ENCODE results near the gene MDN1. TPM values are rescaled to one million over a fixed set of nuclear protein-coding genes. Genes with fewer than 3 reads are reported as not detected.

The MDN1 gene
- total RNA-seq, 4 donors from 2014 or later: 13.5 to 22.0 (median 17.0) TPM

DNA sequence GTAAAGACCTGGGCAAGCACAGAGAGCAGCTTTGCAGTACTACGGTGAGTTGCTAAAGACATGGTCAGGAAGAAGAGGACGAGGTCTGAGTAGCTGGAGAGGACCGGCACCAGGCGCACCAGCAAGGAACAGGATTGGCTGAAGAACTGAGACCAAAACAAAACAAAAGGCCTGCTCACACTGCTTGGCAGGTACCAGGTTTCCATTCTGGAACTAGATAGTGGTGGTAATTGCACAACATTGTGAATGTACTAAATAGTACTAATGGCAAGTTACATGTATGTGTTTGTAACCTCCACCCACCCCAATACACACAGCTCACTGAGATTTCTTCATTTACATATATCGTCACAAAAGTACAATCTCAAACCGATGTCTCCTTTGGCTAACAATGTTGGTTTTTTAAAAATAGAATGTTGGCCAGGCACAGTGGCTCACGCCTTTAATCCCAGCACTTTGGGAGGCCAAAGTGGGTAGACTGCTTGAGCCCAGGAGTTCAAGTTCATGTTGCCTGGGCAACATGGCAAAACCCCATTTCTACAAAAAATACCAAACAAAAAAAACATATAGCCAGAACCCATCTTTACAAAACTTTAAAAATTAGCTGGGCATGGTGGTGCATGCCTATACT lies 148.5 kb downstream of the MDN1 start:
- ATAC-seq (peak; percentile 85 to 86), DNase-seq (peak; percentile 41 to 51)
- Histone ChIP-seq H3K4me3 (no peak overlapping the region), H3K27ac (peak overlapping the region; percentile 67 to 81 (median 74)), H3K27me3 (no peaks in the 10 kb centered on the region), H3K36me3 (peaks cover 0 to 54% of the 10 kb centered on the region in 2 donors), H3K4me1 (peaks cover 33 to 38% of the 10 kb centered on the region in 2 donors), H3K9me3 (no peaks in the 10 kb centered on the region)
- TF ChIP-seq CTCF (IDR thresholded peaks at IDR 0.05 in 4 of 5, conservative IDR thresholded peaks at IDR 0.05 in 1 of 5) (no peak), POLR2A (IDR thresholded peaks at IDR 0.05) (no peak)
- intact Hi-C loops (cut with DNase I; ENCODE audit: low total_unique reads) (no loop called here), in situ Hi-C loops (cut with MboI; ENCODE audit: low sequenced_read_pairs in 4 of 4) (no loop called here)

DNA sequence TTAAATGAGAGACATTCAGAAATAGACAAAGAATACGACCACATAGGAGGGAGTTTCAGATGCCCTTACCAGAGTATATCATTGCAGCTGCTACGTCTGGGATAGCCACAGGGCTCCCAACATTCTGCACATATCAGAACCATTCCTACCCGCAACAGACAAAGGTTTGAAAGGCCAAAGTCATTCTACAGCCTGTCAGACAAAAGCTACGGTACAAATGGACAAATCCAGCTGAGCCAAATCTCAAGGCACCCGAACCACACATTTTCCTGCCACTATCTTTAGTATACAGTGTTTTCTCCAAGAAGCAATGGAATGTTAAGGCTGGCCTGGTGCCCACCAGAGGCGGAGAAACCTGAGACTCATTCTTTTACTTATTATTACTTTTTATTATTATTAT lies 150.6 kb downstream of the MDN1 start:
- ATAC-seq (no peak), DNase-seq (no peak)
- intact Hi-C loops (cut with DNase I; ENCODE audit: low total_unique reads) (no loop called here), in situ Hi-C loops (cut with MboI; ENCODE audit: low sequenced_read_pairs in 4 of 4) (no loop called here)
- TF ChIP-seq POLR2A (IDR thresholded peaks at IDR 0.05) (no peak), CTCF (IDR thresholded peaks at IDR 0.05 in 4 of 5, conservative IDR thresholded peaks at IDR 0.05 in 1 of 5) (no peak)
- Histone ChIP-seq H3K9me3 (no peaks in the 10 kb centered on the region), H3K27me3 (no peaks in the 10 kb centered on the region), H3K4me3 (no peak overlapping the region), H3K4me1 (peaks cover 20 to 27% of the 10 kb centered on the region in 2 donors), H3K27ac (peak overlapping the region; percentile 39 to 81 (median 74)), H3K36me3 (peaks cover 0 to 54% of the 10 kb centered on the region in 2 donors)

- no peak for TF ChIP-seq POLR2A (IDR thresholded peaks at IDR 0.05)
- TF ChIP-seq CTCF (IDR thresholded peaks at IDR 0.05 in 4 of 5, conservative IDR thresholded peaks at IDR 0.05 in 1 of 5): no peak
- peak overlapping the region in 3 of 4 donors; percentile 39 to 81 (median 75) for H3K27ac ChIP-seq
- H3K36me3 ChIP-seq: peaks cover 0 to 56% of the 10 kb centered on the region in 2 donors
- ATAC-seq (no peak), DNase-seq (no peak)
- intact Hi-C loops (cut with DNase I; ENCODE audit: low total_unique reads) (no loop called here), in situ Hi-C loops (cut with MboI; ENCODE audit: low sequenced_read_pairs in 4 of 4) (no loop called here)
- peaks cover 20 to 27% of the 10 kb centered on the region in 2 donors for H3K4me1 ChIP-seq
- no peak overlapping the region for H3K4me3 ChIP-seq
- H3K9me3 ChIP-seq: no peaks in the 10 kb centered on the region
- no peaks in the 10 kb centered on the region for H3K27me3 ChIP-seq
Observed at GRCh38 chr6:89667872-89668556, 151.6 kb downstream of the MDN1 start.

DNA sequence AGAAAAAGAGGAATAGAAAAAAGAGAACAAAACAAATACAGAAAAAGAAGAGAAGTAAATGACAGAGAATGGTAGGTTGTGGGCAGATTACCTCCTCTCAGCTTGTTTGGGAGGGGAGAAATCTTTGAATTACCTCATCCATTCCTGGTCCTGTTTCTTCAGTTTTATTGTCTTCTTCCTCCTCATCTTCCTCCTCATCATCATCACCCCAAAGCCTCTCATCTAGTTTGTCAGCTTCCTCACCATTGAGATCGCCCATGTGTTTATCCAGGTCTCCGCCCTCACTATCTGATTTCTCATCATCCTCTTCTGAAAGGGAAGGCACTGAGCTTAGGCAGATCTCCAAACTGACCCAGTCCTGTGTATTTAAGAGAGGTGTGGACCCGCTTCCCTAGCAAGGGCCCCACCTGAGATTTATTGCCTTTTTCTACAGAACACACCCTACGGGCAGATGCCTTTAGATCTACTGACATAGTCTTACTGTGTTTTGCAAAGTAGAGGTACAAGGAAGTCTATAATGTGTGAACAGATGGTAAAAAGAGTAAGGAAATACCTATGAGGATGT lies 156.9 kb downstream of the MDN1 start:
- Histone ChIP-seq H3K9me3 (no peaks in the 10 kb centered on the region), H3K36me3 (peaks cover 0 to 59% of the 10 kb centered on the region in 2 donors), H3K27ac (peak overlapping the region; percentile 76 to 94 (median 86)), H3K4me3 (no peak overlapping the region), H3K27me3 (no peaks in the 10 kb centered on the region), H3K4me1 (peaks cover 21 to 33% of the 10 kb centered on the region in 2 donors)
- ATAC-seq (no peak), DNase-seq (no peak)
- in situ Hi-C loops (cut with MboI; ENCODE audit: low sequenced_read_pairs in 4 of 4): no loop called here
- no peak for TF ChIP-seq POLR2A (IDR thresholded peaks at IDR 0.05)
- TF ChIP-seq CTCF (IDR thresholded peaks at IDR 0.05 in 4 of 5, conservative IDR thresholded peaks at IDR 0.05 in 1 of 5): no peak
- intact Hi-C loops (cut with DNase I; ENCODE audit: low total_unique reads): no loop called here

Data from gastrocnemius medialis (tissue), 4 donors.